HepG2 (cell line): ENCODE data around the gene VGLL3. TPM values are rescaled to one million over a fixed set of nuclear protein-coding genes. Genes with fewer than 3 reads are reported as not detected.

ENCODE experiments used
- ATAC-seq: fragments of 200-7000 bp; cut with Tn5 transposase; 3 replicates; pipeline ENCODE4 v1.9.1; 2020; ENCODE audit warnings: mild to moderate bottlenecking, moderate library complexity
- BruUV-seq: library from RNA; stranded (reverse); fragments of 400-500 nt; replicated peaks from 2 replicates; lab custom pipeline; 2021; lab: Mats Ljungman, UMichigan
- CTCF ChIA-PET: fragments of 300-600 bp; formaldehyde crosslinking; extraction: SDS; loops from one replicate; lab custom pipeline; 2021; ENCODE audit warnings: low total read pairs, inconsistent platforms, low intra/inter-chr PET ratio; lab: Yijun Ruan, JAX
- POLR2A ChIA-PET: fragments of 350-600 bp; sonication (Branson Sonifier 250); formaldehyde crosslinking; loops from one replicate; lab custom pipeline; 2020; ENCODE audit warnings: antibody characterized with exemption, inconsistent platforms; lab: Yijun Ruan, JAX
- DNase-seq: peaks from one replicate; pipeline ENCODE4 v3.0.0-alpha.2; 2015; ENCODE audit warnings: low spot score
- FAIRE-seq: peaks from 3 replicates; lab custom pipeline; 2011; peaks lifted over from hg19 to GRCh38; lab: Jason Lieb, UNC
- H2AFZ ChIP-seq: one replicate; pipeline ENCODE4 v1.6.1; 2011; ENCODE audit warnings: low read length, inconsistent platforms
- H3K27ac ChIP-seq: fragments of 300-600 bp; 3 replicates; pipeline ENCODE4 v1.8.0; 2011; ENCODE audit warnings: mixed run types, mild to moderate bottlenecking, mixed read lengths, low read length, inconsistent platforms; ENCODE audit not compliant: insufficient read depth; ENCODE audit errors: extremely low read length
- H3K27me3 ChIP-seq, 2 experiments: fragments of 200-600 bp in 1 of 2; 2 replicates in 1 of 2; 3 replicates in 1 of 2; pipeline versions ENCODE4 v1.6.0 to v1.8.0; 2011; ENCODE audit warnings: low read length in 2 of 2, mild to moderate bottlenecking in 2 of 2, moderate library complexity in 2 of 2, inconsistent platforms in 1 of 2; ENCODE audit not compliant: insufficient read depth in 2 of 2, control insufficient read depth in 1 of 2
- H3K36me3 ChIP-seq, 2 experiments: fragments of 200-600 bp in 1 of 2; replicated peaks in 1 of 2; 2 replicates in 1 of 2; 3 replicates in 1 of 2; pipeline versions ENCODE4 v1.5.1 to v1.8.0; 2011; ENCODE audit warnings: low read length in 2 of 2, inconsistent platforms in 1 of 2; ENCODE audit not compliant: insufficient read depth in 2 of 2, control insufficient read depth in 1 of 2
- H3K4me1 ChIP-seq: 2 replicates; pipeline ENCODE4 v1.5.1; 2012; ENCODE audit warnings: low read length, inconsistent platforms; ENCODE audit not compliant: insufficient read depth
- H3K4me2 ChIP-seq: 2 replicates; pipeline ENCODE4 v1.6.0; 2011; ENCODE audit warnings: low read depth, low read length, inconsistent platforms
- H3K4me3 ChIP-seq, 3 experiments: fragments of 200-600 bp in 1 of 3; sonication (generic), shearing (Covaris generic) in 1 of 3; replicated peaks in 1 of 3; 2 replicates each; pipeline ENCODE4 v1.5.1; 2011 to 2016; ENCODE audit warnings: low read length in 3 of 3, inconsistent platforms in 2 of 3, low read depth in 2 of 3, mild to moderate bottlenecking in 2 of 3, control low read depth in 1 of 3, mixed read lengths in 1 of 3; ENCODE audit not compliant: insufficient read depth in 1 of 3
- H3K79me2 ChIP-seq: one replicate; pipeline ENCODE4 v1.6.1; 2011; ENCODE audit warnings: low read length, inconsistent platforms; ENCODE audit not compliant: insufficient read depth
- H3K9ac ChIP-seq: 2 replicates; pipeline ENCODE4 v1.6.0; 2011; ENCODE audit warnings: mild to moderate bottlenecking, low read depth, low read length, inconsistent platforms; ENCODE audit not compliant: insufficient read depth
- H3K9me3 ChIP-seq: 2 replicates; pipeline ENCODE4 v1.5.1; 2012; ENCODE audit warnings: mild to moderate bottlenecking, low read length
- H4K20me1 ChIP-seq: 2 replicates; pipeline ENCODE4 v1.6.0; 2011; ENCODE audit warnings: inconsistent platforms, mild to moderate bottlenecking, low read length, moderate library complexity; ENCODE audit not compliant: insufficient read depth
- ATF7 ChIP-seq, 2 experiments: fragments of 450-650 bp in 1 of 2; sonication (generic) in 1 of 2; formaldehyde crosslinking in 1 of 2; IDR thresholded peaks; 2 replicates each; pipeline versions ENCODE4 v1.4.0 to v1.6.1; 2016 to 2020; ENCODE audit warnings: antibody characterized with exemption in 1 of 2, mild to moderate bottlenecking in 1 of 2, missing genetic modification reagents in 1 of 2
- KLF16 ChIP-seq, 2 experiments: sonication (generic) in 1 of 2; formaldehyde crosslinking in 1 of 2; IDR thresholded peaks; 2 replicates each; pipeline versions ENCODE4 v1.6.1 to v1.8.0; 2016 to 2023; ENCODE audit warnings: missing genetic modification reagents in 2 of 2, missing compliant biosample characterization in 1 of 2
- MAFG ChIP-seq: sonication (generic); formaldehyde crosslinking; IDR thresholded peaks from 2 replicates; pipeline ENCODE4 v1.5.1; 2020; ENCODE audit warnings: mild to moderate bottlenecking, missing genetic modification reagents
- NFE2L2 ChIP-seq: fragments of 150-350 bp; IDR thresholded peaks from 2 replicates; pipeline ENCODE4 v1.6.1; 2014; ENCODE audit warnings: low read length
- NR2F1 ChIP-seq, 2 experiments: fragments of 450-650 bp in 1 of 2; formaldehyde crosslinking in 1 of 2; IDR thresholded peaks; 2 replicates each; pipeline versions ENCODE4 v1.5.0 to v1.6.1; 2016 to 2020; ENCODE audit warnings: mild to moderate bottlenecking in 1 of 2, missing compliant biosample characterization in 1 of 2, missing genetic modification reagents in 1 of 2, moderate library complexity in 1 of 2
- NRL ChIP-seq: sonication (generic); formaldehyde crosslinking; IDR thresholded peaks from 2 replicates; pipeline ENCODE4 v1.5.0; 2020; ENCODE audit warnings: missing genetic modification reagents, mild to moderate bottlenecking, moderate library complexity, borderline replicate concordance
- RCOR2 ChIP-seq: IDR thresholded peaks from 2 replicates; pipeline ENCODE4 v1.6.1; 2016; ENCODE audit warnings: missing biosample characterization, missing genetic modification reagents
- TIGD3 ChIP-seq: sonication (generic); formaldehyde crosslinking; IDR thresholded peaks from 2 replicates; pipeline ENCODE4 v1.5.1; 2020; ENCODE audit warnings: mild to moderate bottlenecking, missing genetic modification reagents, borderline replicate concordance
- ZBTB49 ChIP-seq: sonication (generic); formaldehyde crosslinking; IDR thresholded peaks from 2 replicates; pipeline ENCODE4 v1.4.0; 2020; ENCODE audit warnings: missing genetic modification reagents, borderline replicate concordance
- ZBTB7B ChIP-seq: sonication (generic); formaldehyde crosslinking; IDR thresholded peaks from 2 replicates; pipeline ENCODE4 v1.4.0; 2020; ENCODE audit warnings: missing genetic modification reagents
- ZNF441 ChIP-seq: sonication (generic); formaldehyde crosslinking; IDR thresholded peaks from 2 replicates; pipeline ENCODE4 v1.7.0; 2021; ENCODE audit warnings: missing genetic modification reagents, borderline replicate concordance
- ZNF501 ChIP-seq: sonication (generic); formaldehyde crosslinking; IDR thresholded peaks from 2 replicates; pipeline ENCODE4 v1.5.1; 2020; ENCODE audit warnings: mild to moderate bottlenecking, moderate library complexity, missing genetic modification reagents
- ZNF629 ChIP-seq: sonication (generic); formaldehyde crosslinking; conservative IDR thresholded peaks from 2 replicates; pipeline ENCODE4 v1.5.0; 2020; ENCODE audit warnings: missing genetic modification reagents
- WGBS: methylation state at CpG from one replicate; pipeline ENCODE4 v1.1.6; 2017; ENCODE audit warnings: low lambda C conversion rate; 5-methylcytosine and 5-hydroxymethylcytosine counted together
- in situ Hi-C: cut with HindIII; loops from 2 replicates; pipeline ENCODE4 v1.10.0; 2017; ENCODE audit warnings: low pct_unique_long_range_greater_than_20kb; ENCODE audit not compliant: extremely low pct_ligation_motif_present
- intact Hi-C: fragments of 100-400 bp; cut with micrococcal nuclease; formaldehyde crosslinking; loops from one replicate; pipeline ENCODE4 v1.10.0; 2022; ENCODE audit not compliant: unreplicated experiment
- polyA plus RNA-seq, 8 experiments: library from polyadenylated mRNA; depleted of rRNA in 3 of 8; stranded (reverse) in 7 of 8; unstranded in 1 of 8; fragments of >200 nt; fragmentation: Illumina TruSeq in 4 of 8; extraction: Trizol in 4 of 8; gene quantifications; 2 replicates each; pipeline versions ENCODE4 v1.2.1 to v1.2.3, GENCODE V29; 2011 to 2016; ENCODE audit warnings: low read depth in 4 of 8, missing spikeins in 1 of 8, mixed read lengths in 1 of 8; ENCODE audit not compliant: insufficient read depth in 1 of 8
- total RNA-seq, 5 experiments: library from RNA; depleted of rRNA; stranded (reverse); fragments of >200 nt; fragmentation: Illumina TruSeq; extraction: Trizol; gene quantifications; 2 replicates each; pipeline ENCODE4 v1.2.3, GENCODE V29; 2016; ENCODE audit warnings: low read depth in 1 of 5

VGLL3 gene
- total and polyA plus RNA-seq, 2 of the 13 experiments (the other 11 are each of a cell fraction or from before 2014, with no cell fraction given), result 0.03 to 0.07 TPM

GRCh38 chr3:86958534-86958933, 32.4 kb downstream of the VGLL3 start:
- no TSS peak for BruUV-seq
- DNase-seq, result no peak
- Histone ChIP-seq H3K4me3 (no peak overlapping the region), H3K9me3 (no peaks in the 10 kb centered on the region), H3K27ac (no peak overlapping the region), H3K79me2 (no peaks in the 10 kb centered on the region), H3K27me3 (no peaks in the 10 kb centered on the region), H3K4me1 (no peaks in the 10 kb centered on the region), H4K20me1 (no peaks in the 10 kb centered on the region), H2AFZ (no peak overlapping the region), H3K36me3 (no peaks in the 10 kb centered on the region), H3K4me2 (no peak overlapping the region), H3K9ac (no peak overlapping the region)
- intact Hi-C loops (no loop called here), in situ Hi-C loops (no loop called here)
- WGBS, result 0% methylated on average over 1 of the region's 1 CpG
- no peak for FAIRE-seq
- CTCF ChIA-PET, result no interaction called here
- POLR2A ChIA-PET, result no interaction called here
- ATAC-seq, result no peak
- TF ChIP-seq TIGD3 (CRISPR knock-in tag), result no peak
- no peak for TF ChIP-seq ZNF629 (CRISPR knock-in tag)
- no peak for TF ChIP-seq ZNF501 (CRISPR knock-in tag)
- no peak for TF ChIP-seq NR2F1 (CRISPR knock-in tag; IDR thresholded peaks at IDR 0.05)
- no peak for TF ChIP-seq RCOR2 (CRISPR knock-in tag)
- TF ChIP-seq ZNF441 (CRISPR knock-in tag), result no peak

DNA sequence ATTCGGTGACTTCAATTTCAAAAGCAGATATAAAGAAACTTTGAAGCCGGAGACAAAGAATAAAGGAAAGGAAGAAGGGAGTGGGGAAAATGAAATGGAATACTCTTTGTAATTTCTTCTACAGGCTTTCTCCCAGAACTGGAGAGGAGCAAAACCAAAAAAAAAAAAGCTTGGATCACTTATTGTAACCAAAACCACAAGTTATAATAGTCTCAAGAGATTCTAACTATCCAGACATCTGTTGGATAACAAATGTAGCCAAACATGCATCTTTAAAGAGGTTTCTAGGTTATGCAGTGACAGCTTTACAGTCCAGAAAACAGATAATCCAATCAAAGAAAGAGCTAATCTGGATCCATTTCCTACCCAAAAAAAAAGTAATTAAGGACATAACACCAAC, 36.2 kb downstream of the VGLL3 start:
- ChIA-PET POLR2A (no interaction called here), CTCF (no interaction called here)
- Histone ChIP-seq H3K27me3 (no peaks in the 10 kb centered on the region), H2AFZ (no peak overlapping the region), H4K20me1 (no peaks in the 10 kb centered on the region), H3K4me1 (no peaks in the 10 kb centered on the region), H3K9ac (no peak overlapping the region), H3K79me2 (no peaks in the 10 kb centered on the region), H3K36me3 (no peaks in the 10 kb centered on the region), H3K27ac (no peak overlapping the region), H3K9me3 (no peaks in the 10 kb centered on the region), H3K4me2 (no peak overlapping the region), H3K4me3 (no peak overlapping the region)
- no TSS peak for BruUV-seq
- in situ Hi-C loops, result no loop called here
- intact Hi-C loops, result no loop called here
- no peak for DNase-seq
- no peak for ATAC-seq
- FAIRE-seq, result no peak
- 0% methylated on average over 2 of the region's 2 CpGs for WGBS
- TF ChIP-seq NFE2L2 (no peak), ZBTB7B (CRISPR knock-in tag) (no peak), MAFG (CRISPR knock-in tag) (no peak), KLF16 (CRISPR knock-in tag; IDR thresholded peaks at IDR 0.05) (no peak), ZBTB49 (CRISPR knock-in tag) (no peak), NRL (CRISPR knock-in tag) (no peak), ATF7 (IDR thresholded peaks at IDR 0.05) (no peak), ATF7 (CRISPR knock-in tag; IDR thresholded peaks at IDR 0.05) (no peak)
